ENCODE measurements around the gene CGRRF1.

The CGRRF1 gene

DNA sequence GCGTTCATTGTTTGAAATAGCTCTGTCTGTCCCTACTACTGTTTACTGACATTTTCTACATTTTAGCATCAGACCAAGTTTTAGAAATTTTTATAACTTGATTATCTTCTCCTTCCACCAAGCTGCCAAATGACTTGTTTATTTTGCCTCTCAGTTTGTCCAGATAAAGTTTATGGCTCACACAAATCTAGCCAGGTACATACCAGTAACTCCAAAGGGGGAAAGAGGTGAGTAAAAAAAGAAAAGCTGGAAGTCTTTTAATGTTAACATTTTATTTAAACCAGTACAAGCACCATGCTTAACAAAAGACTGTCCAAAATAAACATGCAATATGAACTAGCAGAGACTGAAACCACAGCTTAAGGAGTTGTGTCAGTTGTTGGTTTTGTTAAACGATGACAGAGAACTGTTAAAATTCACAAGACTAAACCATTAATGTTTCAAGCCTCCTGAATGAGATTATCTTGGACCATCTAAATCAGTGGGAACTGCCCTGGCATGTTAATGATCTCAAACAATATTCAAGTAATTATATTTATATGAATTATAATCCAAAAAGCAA is 35.4 kb upstream of the CGRRF1 start:
- FAIRE-seq (no peak), DNase-seq (ENCODE audit: insufficient read length, low spot score) (no peak)
- TF ChIP-seq, protein P1, sequence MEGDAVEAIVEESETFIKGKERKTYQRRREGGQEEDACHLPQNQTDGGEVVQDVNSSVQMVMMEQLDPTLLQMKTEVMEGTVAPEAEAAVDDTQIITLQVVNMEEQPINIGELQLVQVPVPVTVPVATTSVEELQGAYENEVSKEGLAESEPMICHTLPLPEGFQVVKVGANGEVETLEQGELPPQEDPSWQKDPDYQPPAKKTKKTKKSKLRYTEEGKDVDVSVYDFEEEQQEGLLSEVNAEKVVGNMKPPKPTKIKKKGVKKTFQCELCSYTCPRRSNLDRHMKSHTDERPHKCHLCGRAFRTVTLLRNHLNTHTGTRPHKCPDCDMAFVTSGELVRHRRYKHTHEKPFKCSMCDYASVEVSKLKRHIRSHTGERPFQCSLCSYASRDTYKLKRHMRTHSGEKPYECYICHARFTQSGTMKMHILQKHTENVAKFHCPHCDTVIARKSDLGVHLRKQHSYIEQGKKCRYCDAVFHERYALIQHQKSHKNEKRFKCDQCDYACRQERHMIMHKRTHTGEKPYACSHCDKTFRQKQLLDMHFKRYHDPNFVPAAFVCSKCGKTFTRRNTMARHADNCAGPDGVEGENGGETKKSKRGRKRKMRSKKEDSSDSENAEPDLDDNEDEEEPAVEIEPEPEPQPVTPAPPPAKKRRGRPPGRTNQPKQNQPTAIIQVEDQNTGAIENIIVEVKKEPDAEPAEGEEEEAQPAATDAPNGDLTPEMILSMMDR (IDR thresholded peaks at IDR 0.05; ENCODE audit: insufficient read depth, missing control alignments) = no peak

DNA sequence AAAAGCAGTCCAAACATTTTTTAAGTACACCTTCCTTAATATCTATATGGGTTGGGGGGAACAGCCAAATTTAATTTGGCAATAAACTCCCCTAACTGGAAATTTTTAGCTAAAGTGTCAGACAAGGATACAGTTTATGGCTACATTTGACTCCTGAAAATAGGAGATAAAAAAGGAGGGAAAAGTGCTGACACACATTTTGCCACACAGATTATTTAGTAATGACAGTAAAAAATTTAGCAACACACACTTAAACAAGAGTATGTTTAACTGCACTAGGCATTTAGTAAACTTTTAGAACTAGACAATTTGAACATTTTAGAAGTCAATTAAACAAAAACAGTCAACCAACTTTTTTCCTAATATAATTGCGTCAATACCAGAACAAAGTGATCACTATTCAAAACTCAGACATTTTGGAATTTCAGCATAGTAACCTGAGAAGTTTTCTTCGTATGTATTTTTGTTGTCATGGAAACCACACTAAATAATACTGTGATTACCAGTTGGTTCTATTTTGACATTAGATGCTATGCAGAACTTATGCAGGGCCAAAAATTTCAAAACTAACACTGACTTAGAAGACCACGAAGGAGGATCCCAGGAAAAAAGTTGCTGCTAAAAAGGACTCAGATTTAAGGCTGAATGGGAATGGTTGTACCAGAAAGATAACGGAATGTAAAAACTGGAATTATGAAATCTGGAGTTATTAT is 34.4 kb upstream of the CGRRF1 start:
- no peak for DNase-seq (ENCODE audit: insufficient read length, low spot score)
- TF ChIP-seq, protein P1 (IDR thresholded peaks at IDR 0.05; ENCODE audit: insufficient read depth, missing control alignments) = no peak
- peak; percentile 21 for FAIRE-seq

DNA sequence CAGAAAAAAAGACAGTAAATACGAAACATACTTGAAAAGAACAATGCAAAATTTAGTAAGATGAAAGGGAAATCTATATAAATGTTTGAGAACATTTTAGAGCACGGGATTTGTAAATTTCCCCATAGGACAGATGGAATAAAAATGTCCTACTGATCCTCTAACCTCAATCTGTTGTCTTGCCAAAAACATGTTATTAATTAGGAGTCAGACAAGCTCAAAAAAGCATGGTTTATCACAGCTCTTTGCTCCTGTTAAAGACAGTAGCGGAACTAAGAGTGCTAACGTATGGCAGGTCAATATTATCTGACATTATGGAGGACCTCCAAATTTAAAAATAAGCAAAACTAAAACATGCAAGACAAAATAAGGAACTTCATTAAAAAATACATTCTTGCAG is 33.8 kb upstream of the CGRRF1 start:
- no peak for DNase-seq (ENCODE audit: insufficient read length, low spot score)
- FAIRE-seq = peak; percentile 48
- TF ChIP-seq, protein P1 (IDR thresholded peaks at IDR 0.05; ENCODE audit: insufficient read depth, missing control alignments) = no peak

DNA sequence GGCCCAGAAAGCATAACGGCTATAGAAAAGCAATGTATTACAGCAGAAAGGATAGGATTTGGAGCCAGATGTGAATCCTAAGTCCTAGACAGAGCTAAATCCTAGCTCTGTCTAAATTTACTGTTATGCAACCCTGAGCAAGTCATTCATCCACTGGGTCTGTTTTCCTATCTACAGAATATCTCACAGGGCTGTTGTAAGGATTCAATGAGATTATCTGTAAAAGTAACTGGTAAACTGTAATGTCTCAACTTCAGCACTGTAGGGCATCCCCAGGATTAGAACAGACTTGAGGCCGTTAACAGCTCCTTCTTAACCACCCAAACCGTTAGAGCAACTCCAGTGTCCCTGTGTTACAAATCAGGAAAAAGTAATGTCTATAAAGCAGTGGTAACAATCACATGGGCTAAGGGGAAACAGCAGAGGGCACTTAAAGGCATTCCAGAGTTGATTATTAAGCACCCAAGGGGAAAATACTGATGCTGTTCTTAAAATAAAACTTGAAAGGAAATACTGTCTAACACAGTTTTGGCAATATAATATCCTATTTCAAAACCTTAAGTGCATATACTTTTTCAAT is 31.0 kb upstream of the CGRRF1 start:
- TF ChIP-seq, protein P1 (IDR thresholded peaks at IDR 0.05; ENCODE audit: insufficient read depth, missing control alignments) = no peak
- DNase-seq (ENCODE audit: insufficient read length, low spot score) (no peak), FAIRE-seq (no peak)

GRCh38 chr14:54480830-54481562 is 28.7 kb upstream of the CGRRF1 start:
- no peak for FAIRE-seq
- no peak for DNase-seq (ENCODE audit: insufficient read length, low spot score)
- TF ChIP-seq, protein P1 (IDR thresholded peaks at IDR 0.05; ENCODE audit: insufficient read depth, missing control alignments) = no peak

DNA sequence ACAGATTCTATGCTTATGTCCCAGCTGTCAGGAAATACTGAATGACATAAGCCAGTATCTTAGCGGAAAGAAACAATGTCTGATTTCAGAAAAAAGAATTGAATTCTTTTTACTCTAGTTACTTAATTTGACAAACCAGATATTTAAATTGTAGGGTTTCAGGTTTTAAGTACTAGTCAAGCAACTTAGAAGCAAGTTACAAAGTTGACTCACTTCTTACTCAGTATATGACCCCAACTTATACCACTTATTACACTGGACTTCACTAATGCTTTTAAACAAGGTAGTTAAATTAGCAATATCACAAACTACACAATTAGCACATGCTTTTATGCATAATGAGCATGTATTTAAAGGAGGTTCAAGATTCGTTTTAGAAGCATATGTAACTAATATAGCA is 28.0 kb upstream of the CGRRF1 start:
- TF ChIP-seq, protein P1 (IDR thresholded peaks at IDR 0.05; ENCODE audit: insufficient read depth, missing control alignments) = no peak
- FAIRE-seq (no peak), DNase-seq (ENCODE audit: insufficient read length, low spot score) (no peak)
